Panc1 (cell line): Measurements from ENCODE around the gene HPCAL1. TPM values are rescaled to one million over a fixed set of nuclear protein-coding genes. Genes with fewer than 3 reads are reported as not detected.

Experiments used
- ATAC-seq: fragments of 200-7000 bp; cut with Tn5 transposase; 2 replicates; pipeline ENCODE4 v1.9.1; 2020; ENCODE audit warnings: mild to moderate bottlenecking, moderate library complexity
- BruUV-seq: library from RNA; stranded (reverse); fragments of 400-500 nt; replicated peaks from 2 replicates; lab custom pipeline; 2021; lab: Mats Ljungman, UMichigan
- CTCF ChIA-PET: fragments of 300-600 bp; sonication (Branson Sonifier 250); formaldehyde crosslinking; loops from one replicate; lab custom pipeline; 2022; ENCODE audit warnings: antibody characterized with exemption; lab: Charles Lee
- POLR2A ChIA-PET: fragments of 300-600 bp; sonication (Branson Sonifier 250); formaldehyde crosslinking; loops from one replicate; lab custom pipeline; 2022; ENCODE audit warnings: antibody characterized with exemption; lab: Charles Lee
- DNase-seq: peaks from one replicate; pipeline ENCODE4 v3.0.0-alpha.2; 2010; ENCODE audit warnings: low read depth, low spot score
- H3K27ac ChIP-seq: 2 replicates; pipeline ENCODE4 v1.5.1; 2011; ENCODE audit warnings: mild to moderate bottlenecking, low read length, inconsistent platforms
- H3K27me3 ChIP-seq: fragments of 200-500 bp; sonication (Bioruptor generic); 2 replicates; pipeline ENCODE4 v1.6.0; 2014; ENCODE audit warnings: low read length, inconsistent platforms; ENCODE audit not compliant: control insufficient read depth, insufficient read depth
- H3K36me3 ChIP-seq: fragments of 200-500 bp; sonication (Bioruptor generic); 2 replicates; pipeline ENCODE4 v1.5.1; 2014; ENCODE audit warnings: inconsistent platforms, mild to moderate bottlenecking, low read length, moderate library complexity; ENCODE audit not compliant: control insufficient read depth, insufficient read depth
- H3K4me1 ChIP-seq: 2 replicates; pipeline ENCODE4 v1.5.1; 2011; ENCODE audit warnings: inconsistent platforms, mild to moderate bottlenecking, low read length, moderate library complexity; ENCODE audit not compliant: control insufficient read depth, insufficient read depth
- H3K4me3 ChIP-seq, 2 experiments: 2 replicates each; pipeline ENCODE4 v1.5.1; 2011 to 2012; ENCODE audit warnings: low read depth in 2 of 2, low read length in 2 of 2, mild to moderate bottlenecking in 2 of 2, inconsistent platforms in 1 of 2, moderate library complexity in 1 of 2
- H3K9me3 ChIP-seq: fragments of 200-500 bp; sonication (Bioruptor generic); 2 replicates; pipeline ENCODE4 v1.5.1; 2014; ENCODE audit warnings: low read depth, mild to moderate bottlenecking, inconsistent platforms, low read length, moderate library complexity; ENCODE audit not compliant: control insufficient read depth, insufficient read depth
- POLR2AphosphoS5 ChIP-seq: IDR thresholded peaks from 2 replicates; pipeline ENCODE4 v1.6.1; 2012; ENCODE audit warnings: mild to moderate bottlenecking, low read depth, low read length, moderate library complexity
- SIN3A ChIP-seq: IDR thresholded peaks from 2 replicates; pipeline ENCODE4 v1.6.1; 2012; ENCODE audit warnings: low read depth, mild to moderate bottlenecking, low read length, moderate library complexity, borderline replicate concordance; ENCODE audit not compliant: insufficient read depth
- TCF7L2 ChIP-seq: IDR thresholded peaks from 2 replicates; pipeline ENCODE4 v1.6.1; 2011; ENCODE audit warnings: mild to moderate bottlenecking, low read depth, low read length, inconsistent platforms
- in situ Hi-C: cut with HindIII; loops from 2 replicates; pipeline ENCODE4 v1.10.0; 2016; ENCODE audit warnings: low sequenced_read_pairs, low pct_unique_long_range_greater_than_20kb
- intact Hi-C: fragments of 100-400 bp; cut with micrococcal nuclease; formaldehyde crosslinking; loops from one replicate; pipeline ENCODE4 v1.10.0; 2022; ENCODE audit not compliant: unreplicated experiment
- total RNA-seq: library from RNA; stranded (reverse); gene quantifications from one replicate; pipeline ENCODE4 v1.2.1, GENCODE V29; 2021; ENCODE audit not compliant: unreplicated experiment
- TF ChIP-seq, protein P1 (sequence below): fragments of 450-650 bp; IDR thresholded peaks from 2 replicates; pipeline ENCODE4 v1.5.1; 2017; ENCODE audit warnings: mild to moderate bottlenecking
- TF ChIP-seq, protein P2 (sequence below), 2 experiments: IDR thresholded peaks; 2 replicates each; pipeline ENCODE4 v1.6.1; 2011 to 2012; ENCODE audit warnings: low read depth in 2 of 2, control low read depth in 1 of 2, low read length in 1 of 2, mild to moderate bottlenecking in 1 of 2, moderate library complexity in 1 of 2; ENCODE audit not compliant: insufficient read depth in 1 of 2

The HPCAL1 gene
- total RNA-seq, 1 experiment from 2014 or later: 234 TPM

DNA sequence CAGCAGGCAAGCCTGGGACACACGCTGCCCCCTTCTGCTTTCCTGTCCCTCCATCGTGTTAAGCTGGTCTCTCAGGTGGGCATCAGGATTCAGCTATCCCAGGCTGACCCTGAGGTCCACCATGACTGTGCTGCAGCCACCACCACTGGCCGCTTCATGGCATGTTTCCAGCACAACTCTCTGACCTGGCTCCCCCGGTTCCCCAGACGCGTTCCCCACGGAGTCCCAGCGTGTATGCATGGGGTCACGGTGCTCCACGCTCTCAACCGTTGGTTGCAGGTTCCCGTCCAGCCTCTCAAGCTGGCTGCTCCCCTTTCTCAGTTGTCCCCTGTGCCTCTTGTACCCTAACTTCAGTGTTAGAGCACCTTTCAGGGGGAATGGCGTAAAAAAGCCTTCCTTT is 20.3 kb downstream of the HPCAL1 start:
- DNase-seq (no peak), ATAC-seq (no peak)
- no TSS peak for BruUV-seq
- intact Hi-C loops: no loop called here
- TF ChIP-seq, protein P1, sequence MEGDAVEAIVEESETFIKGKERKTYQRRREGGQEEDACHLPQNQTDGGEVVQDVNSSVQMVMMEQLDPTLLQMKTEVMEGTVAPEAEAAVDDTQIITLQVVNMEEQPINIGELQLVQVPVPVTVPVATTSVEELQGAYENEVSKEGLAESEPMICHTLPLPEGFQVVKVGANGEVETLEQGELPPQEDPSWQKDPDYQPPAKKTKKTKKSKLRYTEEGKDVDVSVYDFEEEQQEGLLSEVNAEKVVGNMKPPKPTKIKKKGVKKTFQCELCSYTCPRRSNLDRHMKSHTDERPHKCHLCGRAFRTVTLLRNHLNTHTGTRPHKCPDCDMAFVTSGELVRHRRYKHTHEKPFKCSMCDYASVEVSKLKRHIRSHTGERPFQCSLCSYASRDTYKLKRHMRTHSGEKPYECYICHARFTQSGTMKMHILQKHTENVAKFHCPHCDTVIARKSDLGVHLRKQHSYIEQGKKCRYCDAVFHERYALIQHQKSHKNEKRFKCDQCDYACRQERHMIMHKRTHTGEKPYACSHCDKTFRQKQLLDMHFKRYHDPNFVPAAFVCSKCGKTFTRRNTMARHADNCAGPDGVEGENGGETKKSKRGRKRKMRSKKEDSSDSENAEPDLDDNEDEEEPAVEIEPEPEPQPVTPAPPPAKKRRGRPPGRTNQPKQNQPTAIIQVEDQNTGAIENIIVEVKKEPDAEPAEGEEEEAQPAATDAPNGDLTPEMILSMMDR: no peak
- TF ChIP-seq POLR2AphosphoS5 (no peak), TCF7L2 (no peak), SIN3A (no peak)
- TF ChIP-seq, protein P2, sequence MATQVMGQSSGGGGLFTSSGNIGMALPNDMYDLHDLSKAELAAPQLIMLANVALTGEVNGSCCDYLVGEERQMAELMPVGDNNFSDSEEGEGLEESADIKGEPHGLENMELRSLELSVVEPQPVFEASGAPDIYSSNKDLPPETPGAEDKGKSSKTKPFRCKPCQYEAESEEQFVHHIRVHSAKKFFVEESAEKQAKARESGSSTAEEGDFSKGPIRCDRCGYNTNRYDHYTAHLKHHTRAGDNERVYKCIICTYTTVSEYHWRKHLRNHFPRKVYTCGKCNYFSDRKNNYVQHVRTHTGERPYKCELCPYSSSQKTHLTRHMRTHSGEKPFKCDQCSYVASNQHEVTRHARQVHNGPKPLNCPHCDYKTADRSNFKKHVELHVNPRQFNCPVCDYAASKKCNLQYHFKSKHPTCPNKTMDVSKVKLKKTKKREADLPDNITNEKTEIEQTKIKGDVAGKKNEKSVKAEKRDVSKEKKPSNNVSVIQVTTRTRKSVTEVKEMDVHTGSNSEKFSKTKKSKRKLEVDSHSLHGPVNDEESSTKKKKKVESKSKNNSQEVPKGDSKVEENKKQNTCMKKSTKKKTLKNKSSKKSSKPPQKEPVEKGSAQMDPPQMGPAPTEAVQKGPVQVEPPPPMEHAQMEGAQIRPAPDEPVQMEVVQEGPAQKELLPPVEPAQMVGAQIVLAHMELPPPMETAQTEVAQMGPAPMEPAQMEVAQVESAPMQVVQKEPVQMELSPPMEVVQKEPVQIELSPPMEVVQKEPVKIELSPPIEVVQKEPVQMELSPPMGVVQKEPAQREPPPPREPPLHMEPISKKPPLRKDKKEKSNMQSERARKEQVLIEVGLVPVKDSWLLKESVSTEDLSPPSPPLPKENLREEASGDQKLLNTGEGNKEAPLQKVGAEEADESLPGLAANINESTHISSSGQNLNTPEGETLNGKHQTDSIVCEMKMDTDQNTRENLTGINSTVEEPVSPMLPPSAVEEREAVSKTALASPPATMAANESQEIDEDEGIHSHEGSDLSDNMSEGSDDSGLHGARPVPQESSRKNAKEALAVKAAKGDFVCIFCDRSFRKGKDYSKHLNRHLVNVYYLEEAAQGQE (IDR thresholded peaks at IDR 0.05; ENCODE audit: insufficient read depth in 1 of 2, low read depth in 2 of 2, low read length in 1 of 2): no peak
- Histone ChIP-seq H3K4me3 (no peak overlapping the region), H3K27me3 (no peaks in the 10 kb centered on the region), H3K9me3 (no peaks in the 10 kb centered on the region), H3K4me1 (peaks cover 55% of the 10 kb centered on the region), H3K27ac (peak overlapping the region; percentile 45; the same call in 1 of the 2 replicates), H3K36me3 (no peaks in the 10 kb centered on the region; the same call in 1 of the 2 replicates)
- in situ Hi-C loops: no loop called here
- ChIA-PET POLR2A (interaction anchor here (0.6 kb wide), 1 partner anchor 174 kb away, joined by 3 read pairs; no protein-coding TSS in a partner anchor), CTCF (no interaction called here)

DNA sequence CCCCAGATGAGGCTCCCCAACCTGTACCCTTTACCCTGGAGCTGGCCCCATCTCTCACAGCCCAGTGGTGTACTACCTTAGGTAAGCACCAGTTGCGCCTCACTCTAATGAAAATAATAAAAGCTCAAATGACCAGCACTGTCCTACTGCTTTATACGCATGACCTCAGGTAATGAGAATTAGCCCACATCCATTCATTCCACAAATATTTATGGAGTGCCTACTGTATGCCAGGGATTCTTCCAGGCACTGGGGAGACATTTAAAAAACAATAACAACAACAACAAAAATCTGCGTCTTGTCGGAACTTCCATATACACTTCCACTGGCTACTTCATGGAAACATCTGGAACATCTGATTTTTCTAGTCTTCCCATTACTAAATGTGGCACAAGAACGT is 20.8 kb downstream of the HPCAL1 start:
- no TSS peak for BruUV-seq
- H3K27me3 ChIP-seq: no peaks in the 10 kb centered on the region
- no peak for DNase-seq
- peak overlapping the region; percentile 45 for H3K27ac ChIP-seq
- peaks cover 59% of the 10 kb centered on the region for H3K4me1 ChIP-seq
- H3K9me3 ChIP-seq: no peaks in the 10 kb centered on the region
- no peak for ATAC-seq
- CTCF ChIA-PET: no interaction called here
- TF ChIP-seq, protein P1: no peak
- TF ChIP-seq SIN3A (no peak), POLR2AphosphoS5 (no peak), TCF7L2 (no peak)
- TF ChIP-seq, protein P2 (IDR thresholded peaks at IDR 0.05; ENCODE audit: insufficient read depth in 1 of 2, low read depth in 2 of 2, low read length in 1 of 2): no peak
- intact Hi-C loops (no loop called here), in situ Hi-C loops (no loop called here)
- no peaks in the 10 kb centered on the region; the same call in 1 of the 2 replicates for H3K36me3 ChIP-seq
- H3K4me3 ChIP-seq: no peak overlapping the region
- POLR2A ChIA-PET: no interaction called here
